Fibroblast of pulmonary artery (primary cell): ENCODE data around the gene CPNE9.

Experiments used
- DNase-seq: peaks from one replicate; pipeline ENCODE4 v3.0.0-alpha.2; 2010; ENCODE audit warnings: low read depth
- H3K4me3 ChIP-seq: replicated peaks from 2 replicates; pipeline ENCODE4 v1.5.1; 2011; ENCODE audit warnings: low read depth, mild to moderate bottlenecking, control low read depth, low read length, moderate library complexity
- TF ChIP-seq, protein P1 (sequence below): IDR thresholded peaks from 2 replicates; pipeline ENCODE4 v1.5.1; 2011; ENCODE audit warnings: mild to moderate bottlenecking, control low read depth, low read length, inconsistent platforms; ENCODE audit errors: missing control alignments

CPNE9 gene

DNA sequence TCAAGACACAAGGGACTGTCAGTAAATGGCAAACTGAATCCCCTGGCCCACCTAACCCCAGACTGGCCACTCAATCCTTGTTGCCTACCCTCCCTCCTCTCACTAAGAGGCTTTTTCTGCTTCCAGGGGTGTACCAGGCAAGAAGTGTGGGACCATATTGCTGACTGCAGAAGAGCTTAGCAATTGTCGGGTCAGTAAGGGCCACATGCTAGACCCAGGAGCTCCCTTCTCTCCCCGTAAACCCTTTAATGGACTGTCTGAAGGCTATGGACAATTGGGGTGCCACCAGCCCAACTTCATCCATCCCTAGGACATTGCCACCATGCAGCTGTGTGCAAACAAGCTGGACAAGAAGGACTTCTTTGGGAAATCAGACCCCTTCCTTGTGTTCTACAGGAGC lies 8.8 kb downstream of the CPNE9 start:
- DNase-seq: no peak
- no peak overlapping the region for H3K4me3 ChIP-seq
- TF ChIP-seq, protein P1, sequence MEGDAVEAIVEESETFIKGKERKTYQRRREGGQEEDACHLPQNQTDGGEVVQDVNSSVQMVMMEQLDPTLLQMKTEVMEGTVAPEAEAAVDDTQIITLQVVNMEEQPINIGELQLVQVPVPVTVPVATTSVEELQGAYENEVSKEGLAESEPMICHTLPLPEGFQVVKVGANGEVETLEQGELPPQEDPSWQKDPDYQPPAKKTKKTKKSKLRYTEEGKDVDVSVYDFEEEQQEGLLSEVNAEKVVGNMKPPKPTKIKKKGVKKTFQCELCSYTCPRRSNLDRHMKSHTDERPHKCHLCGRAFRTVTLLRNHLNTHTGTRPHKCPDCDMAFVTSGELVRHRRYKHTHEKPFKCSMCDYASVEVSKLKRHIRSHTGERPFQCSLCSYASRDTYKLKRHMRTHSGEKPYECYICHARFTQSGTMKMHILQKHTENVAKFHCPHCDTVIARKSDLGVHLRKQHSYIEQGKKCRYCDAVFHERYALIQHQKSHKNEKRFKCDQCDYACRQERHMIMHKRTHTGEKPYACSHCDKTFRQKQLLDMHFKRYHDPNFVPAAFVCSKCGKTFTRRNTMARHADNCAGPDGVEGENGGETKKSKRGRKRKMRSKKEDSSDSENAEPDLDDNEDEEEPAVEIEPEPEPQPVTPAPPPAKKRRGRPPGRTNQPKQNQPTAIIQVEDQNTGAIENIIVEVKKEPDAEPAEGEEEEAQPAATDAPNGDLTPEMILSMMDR: no peak

DNA sequence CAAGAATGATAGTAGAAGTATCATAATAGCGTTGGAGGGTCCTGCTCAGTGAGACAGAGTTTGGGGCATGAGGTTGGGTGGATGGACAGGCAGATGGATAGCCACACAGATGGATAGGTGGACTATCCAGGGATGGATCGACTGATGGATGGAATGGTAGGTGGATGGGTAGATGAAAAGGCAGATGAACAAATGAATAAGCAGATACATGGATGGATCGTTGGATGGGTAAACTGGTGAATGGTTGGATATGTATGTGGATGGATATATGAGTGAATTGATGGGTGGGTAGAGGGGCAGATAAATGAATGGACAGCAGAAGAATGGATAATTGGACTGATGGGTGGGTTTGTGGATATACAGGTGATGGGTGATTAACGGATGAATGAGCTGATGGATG lies 9.5 kb downstream of the CPNE9 start:
- H3K4me3 ChIP-seq: no peak overlapping the region
- TF ChIP-seq, protein P1: no peak
- DNase-seq: no peak

DNA sequence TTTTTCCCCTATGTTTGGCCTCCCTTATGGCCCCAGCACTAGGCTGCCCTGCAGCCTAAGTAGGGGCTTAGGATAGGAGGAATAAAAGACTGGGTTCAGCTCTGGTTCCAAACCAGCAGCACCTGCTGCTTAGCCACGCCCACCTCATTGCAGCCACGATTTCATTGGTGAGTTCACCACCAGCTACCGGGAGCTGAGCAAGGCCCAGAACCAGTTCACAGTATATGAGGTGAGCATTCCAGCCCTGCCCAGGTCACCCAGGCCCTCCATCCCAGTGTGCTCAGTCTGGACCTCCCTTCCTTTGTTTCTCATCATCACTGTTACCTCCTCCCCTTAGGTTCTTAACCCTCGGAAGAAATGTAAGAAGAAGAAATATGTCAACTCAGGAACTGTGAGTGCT lies 11.5 kb downstream of the CPNE9 start:
- TF ChIP-seq, protein P1: no peak
- DNase-seq: no peak
- no peak overlapping the region for H3K4me3 ChIP-seq

DNA sequence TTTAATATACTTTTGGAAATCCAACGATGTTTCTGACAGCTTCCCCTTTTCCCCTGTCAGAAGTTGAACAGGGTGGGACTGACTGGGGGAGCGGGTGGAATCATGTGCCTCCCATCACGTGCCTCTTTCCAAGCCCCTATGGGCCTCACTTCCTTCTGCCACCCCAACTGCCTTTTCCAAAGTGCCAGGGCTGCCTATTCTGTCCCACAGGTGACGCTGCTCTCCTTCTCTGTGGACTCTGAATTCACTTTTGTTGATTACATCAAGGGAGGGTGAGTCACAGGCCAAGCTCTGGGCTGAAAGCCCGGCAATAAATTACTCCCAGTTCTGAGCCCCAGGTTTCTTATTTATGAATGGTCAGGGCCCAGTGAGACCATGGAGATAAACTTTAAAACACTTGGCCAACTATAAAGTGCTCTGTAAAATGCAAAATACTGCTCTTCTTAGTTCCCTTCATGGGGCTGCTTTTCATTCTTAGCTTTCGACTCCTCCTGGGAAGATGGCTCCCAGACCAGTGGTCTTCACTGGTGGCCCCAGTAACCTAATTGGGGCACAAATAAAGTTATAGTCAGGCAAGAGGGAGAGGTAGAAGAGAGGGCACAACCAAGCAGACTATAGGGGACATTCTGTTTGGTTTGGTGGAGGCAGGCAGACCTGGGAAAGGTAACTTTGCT lies 12.3 kb downstream of the CPNE9 start:
- TF ChIP-seq, protein P1: peak; percentile 99
- no peak overlapping the region for H3K4me3 ChIP-seq
- DNase-seq: peak; percentile 93

DNA sequence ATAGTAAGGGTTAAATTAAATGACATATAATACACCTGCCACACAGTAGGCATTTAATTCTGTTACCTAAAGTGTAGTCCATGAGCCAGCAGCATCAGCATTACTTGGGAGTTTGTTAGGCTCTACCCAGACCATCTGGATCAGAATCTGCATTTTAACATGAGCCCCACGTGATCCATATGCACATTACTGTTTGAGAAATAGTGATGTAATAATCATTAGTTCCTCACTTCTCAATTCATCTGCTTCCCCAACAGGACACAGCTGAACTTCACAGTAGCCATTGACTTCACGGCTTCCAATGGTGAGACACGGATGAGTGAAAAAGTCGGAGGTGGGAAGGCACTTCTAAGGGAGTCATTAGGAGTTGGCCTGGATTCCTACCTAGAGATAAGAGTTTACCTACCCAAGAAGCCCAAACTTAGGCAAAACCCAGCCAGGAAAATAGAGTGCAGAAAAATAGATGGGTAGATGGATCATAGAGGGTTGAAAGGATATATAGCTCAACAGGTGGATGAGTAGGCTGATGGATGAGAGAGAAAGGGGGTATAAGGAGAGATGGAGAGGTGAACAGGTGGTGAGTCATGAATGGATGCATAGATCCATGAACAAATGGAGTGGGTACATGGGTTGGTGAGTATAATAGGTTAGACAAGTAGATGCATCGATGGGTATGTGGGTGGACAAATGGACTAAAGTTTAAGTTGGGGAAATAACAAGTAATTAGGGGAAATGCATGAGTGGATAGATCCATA lies 13.3 kb downstream of the CPNE9 start:
- DNase-seq: no peak
- H3K4me3 ChIP-seq: no peak overlapping the region
- TF ChIP-seq, protein P1: no peak

DNA sequence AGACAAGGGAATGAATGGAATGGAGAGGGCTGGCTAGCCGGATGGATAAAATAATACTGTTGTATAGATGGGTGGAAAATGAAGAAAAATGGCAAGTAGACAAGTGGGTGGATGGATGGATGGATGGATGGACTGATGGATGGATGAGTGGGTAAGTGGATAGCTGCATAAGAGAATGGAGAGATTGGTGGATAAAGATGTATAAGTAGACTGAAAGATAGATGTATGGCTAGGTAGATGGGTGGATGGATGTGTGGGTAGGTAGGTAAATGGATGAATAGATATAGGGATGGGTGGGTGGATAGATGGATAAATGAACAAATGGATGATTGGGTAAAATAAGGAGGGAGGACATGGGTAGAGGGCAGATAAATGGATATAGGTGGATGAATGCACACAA lies 13.9 kb downstream of the CPNE9 start:
- TF ChIP-seq, protein P1: no peak

More for the DNA sequence above, 13.9 kb downstream of the CPNE9 start:
- H3K4me3 ChIP-seq: no peak overlapping the region
- no peak for DNase-seq
